Fibroblast of pulmonary artery (primary cell): ENCODE measurements around the gene SMIM13.
A peak's percentile ranks its signal among the peaks of the same experiment; 100 is the strongest.

ENCODE experiments used
- DNase-seq: peaks from one replicate; pipeline ENCODE4 v3.0.0-alpha.2; 2010; ENCODE audit warnings: low read depth
- H3K4me3 ChIP-seq: replicated peaks from 2 replicates; pipeline ENCODE4 v1.5.1; 2011; ENCODE audit warnings: low read depth, mild to moderate bottlenecking, control low read depth, low read length, moderate library complexity
- CTCF ChIP-seq: IDR thresholded peaks from 2 replicates; pipeline ENCODE4 v1.5.1; 2011; ENCODE audit warnings: mild to moderate bottlenecking, control low read depth, low read length, inconsistent platforms; ENCODE audit errors: missing control alignments

Gene SMIM13

GRCh38 chr6:11142296-11143027 lies 48.8 kb downstream of the SMIM13 start:
- no peak overlapping the region for H3K4me3 ChIP-seq
- no peak for DNase-seq
- no peak for TF ChIP-seq CTCF

- DNase-seq, result peak; percentile 92
- TF ChIP-seq CTCF, result no peak
- no peak overlapping the region for H3K4me3 ChIP-seq
Measured at GRCh38 chr6:11143394-11144371, 50.0 kb downstream of the SMIM13 start.

GRCh38 chr6:11144393-11144851 lies 50.8 kb downstream of the SMIM13 start:
- TF ChIP-seq CTCF, result peak; percentile 99
- DNase-seq, result peak; percentile 84
- no peak overlapping the region for H3K4me3 ChIP-seq

- no peak for TF ChIP-seq CTCF
- no peak for DNase-seq
- no peak overlapping the region for H3K4me3 ChIP-seq
Measured at GRCh38 chr6:11146117-11146826, 52.6 kb downstream of the SMIM13 start.

GRCh38 chr6:11149551-11149950 lies 55.9 kb downstream of the SMIM13 start:
- H3K4me3 ChIP-seq, result no peak overlapping the region
- DNase-seq, result no peak
- no peak for TF ChIP-seq CTCF

GRCh38 chr6:11151488-11151887 lies 57.9 kb downstream of the SMIM13 start:
- no peak overlapping the region for H3K4me3 ChIP-seq
- no peak for TF ChIP-seq CTCF
- DNase-seq, result no peak
